Measurements from ENCODE around the gene PAM16.
"Not testable (repeated sequence)": the region's sequence is repeated elsewhere in the genome, so short reads cannot be mapped to it uniquely, and the experiment has no call there.

PAM16 gene

GRCh38 chr16:4336701-4337539 is 14.2 kb downstream of the PAM16 start:
- no peak for FAIRE-seq
- no peak for DNase-seq (ENCODE audit: low spot score)

GRCh38 chr16:4334724-4335495 is 16.2 kb downstream of the PAM16 start:
- DNase-seq (ENCODE audit: low spot score) = no peak
- FAIRE-seq = no peak

GRCh38 chr16:4333714-4334113 is 17.4 kb downstream of the PAM16 start:
- FAIRE-seq; DNase-seq (ENCODE audit: low spot score): not testable (repeated sequence)

- FAIRE-seq (no peak), DNase-seq (ENCODE audit: low spot score) (no peak)
Measured at GRCh38 chr16:4333308-4333638, 17.8 kb downstream of the PAM16 start.

DNA sequence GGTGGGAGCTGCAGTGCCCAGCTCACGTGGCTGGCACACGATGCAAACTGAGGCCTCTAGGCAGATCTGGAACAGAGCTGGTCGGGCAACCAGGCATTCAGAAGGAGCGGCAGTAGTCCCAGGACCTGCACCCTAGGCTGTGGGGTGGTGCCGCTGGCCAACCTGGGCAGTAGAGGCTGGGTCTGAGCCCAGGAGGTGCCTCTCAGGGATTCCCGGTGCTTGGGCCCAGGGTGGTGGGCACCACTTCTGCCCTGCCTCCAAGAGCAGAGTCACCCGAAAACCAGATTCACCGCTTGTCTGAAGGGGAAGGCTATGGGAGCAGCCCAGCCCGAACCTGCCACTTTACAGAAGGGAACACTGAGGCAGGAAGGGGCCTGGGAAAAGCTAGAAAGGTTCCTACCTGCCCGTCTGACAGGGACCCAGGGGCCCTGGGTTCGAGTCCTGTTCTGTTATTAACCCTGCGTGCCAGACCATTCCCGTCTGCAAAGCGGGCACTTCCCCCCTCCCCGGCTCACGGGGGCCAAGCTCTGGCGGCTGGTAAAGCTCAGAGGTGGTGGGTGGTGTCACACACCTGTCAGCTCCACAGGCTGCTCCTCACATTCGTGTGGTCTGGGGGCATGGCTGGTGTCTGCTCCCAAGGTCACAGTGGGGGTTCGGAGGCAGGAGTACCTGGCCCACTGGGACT is 18.4 kb downstream of the PAM16 start:
- DNase-seq (ENCODE audit: low spot score) (no peak), FAIRE-seq (no peak)

GRCh38 chr16:4332083-4332482 is 19.0 kb downstream of the PAM16 start:
- FAIRE-seq (no peak), DNase-seq (ENCODE audit: low spot score) (no peak)

- no peak for FAIRE-seq
- DNase-seq (ENCODE audit: low spot score) = peak; percentile 38
Measured at GRCh38 chr16:4330277-4330874, 20.7 kb downstream of the PAM16 start.

DNA sequence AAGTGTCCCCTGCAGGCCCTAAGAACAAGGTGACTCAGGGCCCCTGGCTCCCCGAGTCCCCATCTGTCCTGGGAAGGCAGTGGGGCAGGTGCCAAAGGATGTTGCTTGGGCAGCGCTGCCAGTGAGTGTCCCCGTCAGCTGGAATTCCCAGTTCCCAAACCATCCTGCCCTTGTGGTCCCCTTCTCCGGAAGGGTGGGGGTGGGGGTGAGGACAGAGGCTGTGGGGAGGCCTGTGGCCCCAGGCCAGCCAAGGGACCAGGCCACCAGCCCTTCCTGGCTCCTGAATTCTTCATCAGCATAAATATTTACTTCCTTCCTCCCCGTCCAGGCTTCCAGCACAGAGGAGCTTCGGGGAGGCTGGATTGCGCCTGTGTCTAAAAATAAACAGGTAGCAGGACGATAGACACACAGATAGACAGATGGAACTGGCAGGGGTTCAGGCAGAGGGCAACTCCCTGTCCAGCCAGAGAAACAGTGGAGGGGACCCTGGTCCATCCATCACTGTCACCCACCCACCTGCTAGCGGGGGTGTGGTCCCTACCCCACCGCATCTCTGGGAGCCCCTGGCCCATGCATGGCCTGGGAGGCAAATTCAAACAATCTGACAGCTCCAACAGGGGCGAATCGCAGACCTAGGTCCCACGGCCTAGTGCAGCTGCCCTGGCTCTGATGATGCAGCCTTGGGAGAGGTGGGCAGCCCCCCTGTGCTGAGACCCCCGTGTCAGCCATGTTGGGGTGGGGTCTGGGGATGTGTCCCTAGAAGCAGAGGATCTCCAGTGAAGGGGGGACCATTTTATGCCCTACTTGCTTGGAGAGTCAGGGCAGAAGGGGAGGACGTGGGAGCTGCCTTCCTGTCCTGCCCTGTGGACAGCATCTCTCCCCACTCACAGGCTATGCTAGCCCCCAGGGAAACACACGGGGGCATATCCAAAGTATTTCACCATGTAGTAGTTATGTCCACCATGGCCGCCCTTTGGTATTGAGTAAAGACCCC is 22.0 kb downstream of the PAM16 start:
- no peak for FAIRE-seq
- DNase-seq (ENCODE audit: low spot score) = no peak

DNA sequence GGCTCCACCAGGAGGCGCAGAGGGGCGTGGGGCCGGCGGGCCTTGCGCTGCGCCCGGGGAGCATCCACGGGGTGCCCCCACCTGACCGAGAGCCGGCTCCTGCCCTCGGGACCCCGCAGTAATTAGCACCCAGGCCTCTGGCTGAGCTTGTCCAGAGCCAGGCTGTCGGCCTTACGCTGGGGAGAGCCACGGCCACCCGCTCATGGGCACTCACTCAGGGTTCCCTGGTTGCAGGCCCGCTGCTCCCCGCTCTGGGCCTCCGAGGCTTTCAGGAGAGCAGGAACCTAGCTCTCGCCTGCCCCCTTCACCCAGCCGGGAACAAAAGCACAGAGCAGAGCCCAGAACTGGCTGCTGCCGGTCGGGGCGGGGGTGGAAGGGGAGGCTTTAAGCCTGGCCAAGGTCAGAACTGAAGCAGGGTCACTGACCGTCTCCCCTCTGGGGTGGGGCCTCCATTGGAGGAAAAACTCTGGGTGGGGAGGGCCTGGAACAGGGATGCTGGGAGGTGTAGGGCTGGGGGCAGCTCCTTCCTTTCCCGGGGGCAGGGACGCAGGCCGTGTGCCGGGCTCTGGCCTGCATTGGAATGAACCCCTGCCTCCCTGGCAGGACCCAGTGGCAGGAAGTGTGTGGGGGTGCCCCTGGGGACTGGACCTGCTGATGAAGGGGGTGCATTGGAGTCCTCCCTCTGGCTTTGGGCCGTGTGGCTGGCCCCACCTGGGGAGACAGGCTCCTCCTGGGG is 22.9 kb downstream of the PAM16 start:
- FAIRE-seq (no peak), DNase-seq (ENCODE audit: low spot score) (no peak)

DNA sequence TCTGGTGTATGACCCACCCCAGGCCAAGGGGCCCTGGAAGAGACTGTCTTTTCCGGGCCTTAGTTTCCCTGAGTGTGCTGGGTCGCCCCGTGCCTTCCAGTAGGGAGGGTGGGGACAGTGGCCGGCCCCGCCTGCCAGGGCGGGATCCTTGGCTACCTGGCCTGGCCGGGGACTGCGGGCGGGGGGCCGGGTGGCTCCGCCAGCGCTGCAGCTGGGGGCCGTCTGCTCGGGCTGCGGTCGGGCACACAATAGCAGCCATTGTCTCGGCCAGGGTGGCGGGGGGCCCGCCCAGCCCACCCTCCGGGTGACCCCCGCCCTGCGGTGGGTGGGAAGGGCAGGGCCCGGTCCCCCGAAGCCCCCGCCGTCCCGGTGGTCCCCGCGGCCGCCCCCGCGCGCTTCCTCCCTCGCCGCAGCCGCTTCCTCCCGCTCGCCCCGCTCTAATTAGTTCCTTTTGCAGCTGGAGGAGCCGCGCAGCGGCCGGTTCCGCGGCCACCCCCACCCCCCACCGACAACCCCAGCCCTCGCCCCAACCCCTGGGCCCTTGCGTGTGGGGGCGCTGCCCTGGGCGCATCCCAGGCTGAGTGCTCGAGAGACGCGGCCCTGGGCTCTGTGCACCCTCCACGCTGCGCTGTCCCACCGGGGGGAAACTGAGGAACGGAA is 23.6 kb downstream of the PAM16 start:
- DNase-seq (ENCODE audit: low spot score) = no peak
- no peak for FAIRE-seq

DNA sequence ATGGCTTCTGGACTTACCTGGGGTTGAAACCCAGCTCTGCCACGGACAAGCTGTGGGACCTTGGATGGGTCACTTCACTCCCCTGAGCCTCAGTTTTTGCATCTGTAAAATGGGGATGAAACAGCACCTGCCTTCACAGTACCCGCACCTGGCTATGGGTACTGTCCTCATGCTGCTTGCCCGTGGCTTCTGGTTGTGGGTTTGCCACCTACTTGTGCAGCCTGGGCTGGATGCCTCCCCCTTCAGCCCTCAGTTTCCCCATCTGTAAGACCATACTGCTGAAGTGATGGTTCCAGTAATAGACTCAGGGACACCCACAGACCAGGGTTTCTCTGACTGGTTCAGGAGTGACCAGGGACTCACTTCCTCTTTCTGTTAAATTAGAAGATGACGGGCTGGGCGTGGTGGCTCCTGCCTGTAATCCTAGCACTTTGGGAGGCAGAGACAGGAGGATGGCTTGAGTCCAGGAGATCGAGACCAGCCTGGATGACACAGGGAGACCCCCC is 25.8 kb downstream of the PAM16 start:
- FAIRE-seq (no peak), DNase-seq (ENCODE audit: low spot score) (no peak)

DNA sequence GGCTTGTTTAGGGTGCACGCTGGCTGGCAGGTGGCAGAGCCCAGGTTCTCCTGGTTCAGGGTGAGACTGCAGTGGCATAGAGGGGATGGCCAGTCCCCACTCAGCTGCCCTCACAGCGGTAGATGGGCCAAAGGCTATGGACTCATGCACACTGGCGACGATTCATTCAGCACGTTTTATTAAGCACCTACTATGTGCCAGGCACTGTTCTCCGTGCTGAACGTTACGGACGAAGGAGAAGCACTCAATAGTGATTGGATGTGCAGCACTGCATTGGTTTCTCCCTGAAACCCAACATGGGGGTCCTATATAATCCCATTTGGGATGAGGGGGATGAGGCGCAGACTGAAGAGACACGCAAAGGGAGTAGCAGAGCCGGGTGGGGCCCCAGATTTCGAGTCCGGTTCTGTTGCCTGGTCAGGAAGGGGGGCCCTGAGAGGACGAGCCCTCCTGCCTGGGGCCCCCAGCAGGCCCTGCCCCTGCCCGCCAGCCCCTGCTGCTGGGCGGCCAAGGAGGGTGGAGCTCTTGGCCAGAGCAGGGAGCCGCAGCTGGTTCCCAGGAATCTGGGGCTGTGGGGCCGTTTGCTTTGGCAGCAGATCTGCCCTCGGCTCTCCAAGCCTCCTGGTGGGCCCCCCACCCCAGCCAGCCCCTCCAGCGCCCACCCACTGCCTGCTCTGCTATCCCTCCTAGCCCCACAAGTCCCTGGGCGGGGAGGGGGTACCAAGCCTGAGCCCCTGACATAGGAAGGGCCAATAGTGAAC is 26.4 kb downstream of the PAM16 start:
- DNase-seq (ENCODE audit: low spot score) (no peak), FAIRE-seq (no peak)

DNA sequence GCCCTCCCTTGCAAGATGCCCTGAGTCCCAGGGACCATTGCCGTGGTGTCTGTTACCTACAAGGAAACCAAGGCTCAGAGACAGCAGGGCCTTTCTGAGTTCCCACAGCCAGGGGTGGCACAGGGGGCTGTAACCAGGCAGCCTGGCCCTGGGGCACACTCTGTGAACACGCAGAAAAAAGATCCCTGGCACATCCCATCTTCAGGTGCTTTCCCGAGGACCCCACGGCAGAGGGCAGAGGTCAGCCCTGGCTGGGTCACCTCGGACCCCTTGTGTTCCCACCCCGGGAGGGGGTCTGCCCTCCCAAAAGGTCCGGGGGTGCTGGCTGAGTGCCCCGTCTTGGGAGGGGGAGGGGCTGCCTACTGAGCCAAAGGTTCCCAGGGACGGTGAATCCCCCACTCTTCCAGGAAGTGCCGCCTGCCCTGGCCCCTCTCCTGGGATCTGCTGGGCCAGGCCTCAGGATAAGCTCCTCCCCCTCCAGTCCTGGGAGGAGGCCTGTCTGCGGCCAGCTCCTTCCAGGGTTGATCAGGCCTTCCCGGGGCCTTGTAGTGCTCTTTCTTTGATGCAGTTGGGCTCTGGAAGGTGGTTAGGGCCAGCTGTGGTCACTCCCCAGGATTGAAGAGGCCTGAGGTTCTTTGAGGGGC is 27.2 kb downstream of the PAM16 start:
- no peak for FAIRE-seq
- no peak for DNase-seq (ENCODE audit: low spot score)

- DNase-seq (ENCODE audit: low spot score) = no peak
- FAIRE-seq = no peak
Measured at GRCh38 chr16:4323071-4323844, 27.9 kb downstream of the PAM16 start.

DNA sequence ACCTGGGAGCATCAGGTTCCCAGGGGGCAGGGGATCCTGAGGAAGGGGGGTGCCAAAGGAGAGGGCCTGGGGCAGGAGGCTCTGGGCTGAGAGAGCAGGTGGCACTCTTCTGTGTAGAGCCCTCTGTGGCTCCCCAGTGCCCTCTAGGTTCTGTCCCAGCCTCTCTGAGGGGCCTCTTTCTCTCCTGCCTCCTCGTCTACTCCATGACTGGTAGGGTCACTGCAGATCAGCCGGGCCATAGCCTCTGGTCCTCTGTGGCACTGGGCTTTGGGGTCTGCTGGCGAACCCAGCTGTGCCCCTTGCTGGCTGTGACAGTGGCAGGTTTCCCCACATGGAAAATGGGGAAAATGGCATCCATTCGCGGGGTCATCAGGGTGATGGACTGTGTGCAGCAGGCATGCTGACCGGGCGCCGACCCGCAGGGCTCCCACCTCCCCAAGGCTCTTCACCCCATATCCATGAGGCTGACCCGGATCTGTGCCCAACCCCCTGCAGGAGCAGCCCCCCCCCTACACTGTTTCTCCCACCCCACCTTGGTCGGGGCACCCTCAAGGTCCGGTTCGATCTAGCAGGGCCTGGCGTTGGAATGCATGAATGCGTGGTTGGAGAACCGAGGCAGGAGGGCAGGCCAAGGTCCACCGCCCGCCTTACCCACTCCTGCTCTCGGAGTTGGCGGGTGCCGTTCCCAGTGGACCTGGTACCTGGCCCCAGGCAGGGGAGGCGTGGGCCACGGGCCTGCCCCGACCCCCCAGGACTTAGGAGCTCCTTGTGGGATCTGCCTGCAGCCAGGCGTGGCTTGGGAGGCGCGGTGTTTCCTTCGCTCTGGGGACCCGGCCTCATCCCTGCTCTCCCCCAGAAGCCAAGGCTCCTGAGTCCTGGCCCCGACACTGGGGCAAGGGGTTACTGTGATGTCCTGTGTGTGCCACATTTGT is 28.7 kb downstream of the PAM16 start:
- FAIRE-seq = no peak
- DNase-seq (ENCODE audit: low spot score) = no peak

Measured in RCC 7860 (cell line).